Measurements from ENCODE around the gene TBC1D1. TPM values are rescaled to one million over a fixed set of nuclear protein-coding genes. Genes with fewer than 3 reads are reported as not detected.

TBC1D1 gene
- total RNA-seq, 4 donors from 2014 or later, result 111 to 176 (median 142) TPM

DNA sequence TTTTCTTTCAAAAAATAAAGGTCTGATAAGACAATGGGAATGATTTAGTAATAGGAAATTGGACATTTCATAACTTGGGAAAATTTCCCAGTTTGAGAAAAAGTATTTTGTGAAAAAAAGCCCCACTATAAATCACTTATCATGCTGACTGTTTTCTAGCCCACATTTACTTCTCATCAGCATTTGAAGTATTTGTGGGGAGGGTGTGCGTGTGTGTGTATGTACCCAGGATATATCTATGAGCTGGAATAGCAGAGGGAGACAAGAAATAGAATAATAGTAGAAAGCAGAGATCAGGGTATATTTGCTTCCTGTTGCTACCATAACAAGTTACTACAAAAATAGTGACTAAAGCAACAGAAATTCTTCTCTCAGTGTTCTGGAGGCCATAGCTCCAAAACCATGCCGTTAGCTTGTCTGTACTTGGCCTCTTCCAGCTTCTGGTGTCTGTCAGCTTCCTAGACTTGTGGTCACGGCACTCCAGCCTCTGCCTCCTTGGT is 209.1 kb downstream of the TBC1D1 start:
- H3K27ac ChIP-seq, result no peak overlapping the region
- H3K4me1 ChIP-seq, result no peaks in the 10 kb centered on the region
- TF ChIP-seq, protein P1, sequence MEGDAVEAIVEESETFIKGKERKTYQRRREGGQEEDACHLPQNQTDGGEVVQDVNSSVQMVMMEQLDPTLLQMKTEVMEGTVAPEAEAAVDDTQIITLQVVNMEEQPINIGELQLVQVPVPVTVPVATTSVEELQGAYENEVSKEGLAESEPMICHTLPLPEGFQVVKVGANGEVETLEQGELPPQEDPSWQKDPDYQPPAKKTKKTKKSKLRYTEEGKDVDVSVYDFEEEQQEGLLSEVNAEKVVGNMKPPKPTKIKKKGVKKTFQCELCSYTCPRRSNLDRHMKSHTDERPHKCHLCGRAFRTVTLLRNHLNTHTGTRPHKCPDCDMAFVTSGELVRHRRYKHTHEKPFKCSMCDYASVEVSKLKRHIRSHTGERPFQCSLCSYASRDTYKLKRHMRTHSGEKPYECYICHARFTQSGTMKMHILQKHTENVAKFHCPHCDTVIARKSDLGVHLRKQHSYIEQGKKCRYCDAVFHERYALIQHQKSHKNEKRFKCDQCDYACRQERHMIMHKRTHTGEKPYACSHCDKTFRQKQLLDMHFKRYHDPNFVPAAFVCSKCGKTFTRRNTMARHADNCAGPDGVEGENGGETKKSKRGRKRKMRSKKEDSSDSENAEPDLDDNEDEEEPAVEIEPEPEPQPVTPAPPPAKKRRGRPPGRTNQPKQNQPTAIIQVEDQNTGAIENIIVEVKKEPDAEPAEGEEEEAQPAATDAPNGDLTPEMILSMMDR (IDR thresholded peaks at IDR 0.05 in 4 of 5, conservative IDR thresholded peaks at IDR 0.05 in 1 of 5), result no peak
- TF ChIP-seq POLR2A (IDR thresholded peaks at IDR 0.05), result no peak
- H3K4me3 ChIP-seq, result no peak overlapping the region
- peaks cover 0 to 62% of the 10 kb centered on the region in 2 donors for H3K36me3 ChIP-seq
- DNase-seq, result no peak
- in situ Hi-C loops (cut with MboI; ENCODE audit: low sequenced_read_pairs in 4 of 4) (no loop called here), intact Hi-C loops (cut with DNase I; ENCODE audit: low total_unique reads) (no loop called here)
- H3K9me3 ChIP-seq, result no peaks in the 10 kb centered on the region
- no peaks in the 10 kb centered on the region for H3K27me3 ChIP-seq
- no peak for ATAC-seq

DNA sequence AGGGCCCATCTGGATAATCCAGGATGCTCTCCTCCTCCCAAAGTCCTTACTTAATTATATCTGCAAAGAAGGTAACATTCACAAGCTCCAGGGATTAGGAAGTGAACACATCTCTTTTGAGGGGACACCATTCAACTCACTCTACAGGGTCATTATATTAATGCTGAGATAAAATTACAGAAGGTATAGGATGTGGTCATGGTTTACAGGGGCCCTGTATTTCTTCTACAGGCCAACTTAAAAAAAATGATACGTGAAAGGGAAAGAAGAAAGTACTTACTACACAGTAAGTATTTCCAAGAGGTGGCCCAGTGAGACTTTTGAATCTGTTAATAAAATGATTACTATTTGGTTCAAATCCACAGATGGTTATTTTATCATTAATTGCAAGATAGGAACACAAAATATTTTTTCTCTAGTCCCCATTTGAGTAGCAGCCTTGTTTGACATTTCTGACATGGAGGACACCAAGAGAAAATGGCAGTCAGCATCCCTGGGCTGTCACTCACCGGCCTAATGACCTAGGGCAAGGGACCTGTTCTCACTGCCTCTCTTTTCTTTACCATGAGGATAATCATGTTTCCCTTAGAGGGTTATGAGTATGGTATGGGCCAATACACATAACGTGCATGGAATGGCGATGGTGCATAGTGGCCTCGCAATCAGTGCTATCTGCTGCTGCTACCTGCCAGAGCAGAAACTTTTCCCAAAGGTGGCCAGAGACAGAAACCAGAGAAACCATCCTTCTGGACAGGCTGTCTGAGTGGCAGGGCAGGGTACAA is 209.8 kb downstream of the TBC1D1 start:
- peaks cover 0 to 68% of the 10 kb centered on the region in 2 donors for H3K36me3 ChIP-seq
- ATAC-seq, result no peak
- no peak for DNase-seq
- intact Hi-C loops (cut with DNase I; ENCODE audit: low total_unique reads) (no loop called here), in situ Hi-C loops (cut with MboI; ENCODE audit: low sequenced_read_pairs in 4 of 4) (no loop called here)
- TF ChIP-seq, protein P1 (IDR thresholded peaks at IDR 0.05 in 4 of 5, conservative IDR thresholded peaks at IDR 0.05 in 1 of 5), result no peak
- no peak for TF ChIP-seq POLR2A (IDR thresholded peaks at IDR 0.05)
- no peaks in the 10 kb centered on the region for H3K9me3 ChIP-seq
- H3K27me3 ChIP-seq, result no peaks in the 10 kb centered on the region
- no peak overlapping the region for H3K4me3 ChIP-seq
- no peak overlapping the region for H3K27ac ChIP-seq
- H3K4me1 ChIP-seq, result no peaks in the 10 kb centered on the region

DNA sequence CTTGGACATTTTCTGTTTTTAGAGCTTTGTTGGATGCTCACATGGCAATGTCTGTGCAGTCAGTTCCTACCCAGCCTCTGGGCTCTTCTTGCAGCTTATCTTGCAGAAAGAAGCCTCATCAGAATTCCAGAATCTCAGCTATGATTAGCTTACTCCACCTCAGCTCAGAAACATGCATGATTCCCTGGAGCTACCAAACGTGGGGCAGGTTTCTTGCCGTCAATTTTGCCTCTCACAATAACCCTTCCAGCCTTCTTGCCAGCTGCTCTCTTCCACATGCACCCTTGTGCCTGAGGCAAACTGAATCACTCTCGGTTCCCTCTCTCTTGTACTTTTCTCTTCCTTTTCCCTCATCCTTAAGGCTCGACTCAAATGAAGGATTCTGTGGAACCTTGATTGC is 210.7 kb downstream of the TBC1D1 start:
- in situ Hi-C loops (cut with MboI; ENCODE audit: low sequenced_read_pairs in 4 of 4) (no loop called here), intact Hi-C loops (cut with DNase I; ENCODE audit: low total_unique reads) (no loop called here)
- ATAC-seq (no peak), DNase-seq (no peak)
- H3K36me3 ChIP-seq, result peaks cover 0 to 68% of the 10 kb centered on the region in 2 donors
- no peaks in the 10 kb centered on the region for H3K4me1 ChIP-seq
- H3K27ac ChIP-seq, result no peak overlapping the region
- H3K9me3 ChIP-seq, result no peaks in the 10 kb centered on the region
- H3K4me3 ChIP-seq, result no peak overlapping the region
- no peak for TF ChIP-seq POLR2A (IDR thresholded peaks at IDR 0.05)
- TF ChIP-seq, protein P1 (IDR thresholded peaks at IDR 0.05 in 4 of 5, conservative IDR thresholded peaks at IDR 0.05 in 1 of 5), result no peak
- no peaks in the 10 kb centered on the region for H3K27me3 ChIP-seq

DNA sequence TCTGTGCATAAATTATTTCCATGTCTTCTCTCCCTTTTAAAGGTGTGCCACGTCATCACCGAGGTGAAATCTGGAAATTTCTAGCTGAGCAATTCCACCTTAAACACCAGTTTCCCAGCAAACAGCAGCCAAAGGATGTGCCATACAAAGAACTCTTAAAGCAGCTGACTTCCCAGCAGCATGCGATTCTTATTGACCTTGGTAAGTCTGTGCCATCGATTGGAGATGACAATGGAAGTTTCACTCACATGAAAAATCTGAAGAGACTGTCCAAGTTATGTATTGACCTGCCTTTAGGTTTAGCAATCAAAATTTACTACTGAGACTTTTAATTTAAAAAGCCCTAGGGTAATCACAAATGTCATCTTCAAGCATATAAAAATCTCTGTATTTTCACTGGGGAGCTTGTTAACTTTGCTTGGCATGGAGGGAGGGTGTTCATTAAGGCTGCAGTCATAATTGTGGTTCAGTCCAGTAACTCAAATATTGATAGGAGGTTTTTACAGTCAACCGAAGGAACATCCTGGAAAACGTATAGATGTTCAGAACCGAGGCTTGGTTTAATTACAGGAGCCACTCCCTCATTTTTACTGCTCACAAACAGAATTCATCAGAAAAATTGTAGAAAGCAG is 212.2 kb downstream of the TBC1D1 start:
- DNase-seq (no peak), ATAC-seq (no peak)
- TF ChIP-seq, protein P1 (IDR thresholded peaks at IDR 0.05 in 4 of 5, conservative IDR thresholded peaks at IDR 0.05 in 1 of 5), result no peak
- no peak for TF ChIP-seq POLR2A (IDR thresholded peaks at IDR 0.05)
- intact Hi-C loops (cut with DNase I; ENCODE audit: low total_unique reads), result no loop called here
- peaks cover 0 to 67% of the 10 kb centered on the region in 2 donors for H3K36me3 ChIP-seq
- H3K27ac ChIP-seq, result no peak overlapping the region
- H3K27me3 ChIP-seq, result no peaks in the 10 kb centered on the region
- no peaks in the 10 kb centered on the region for H3K4me1 ChIP-seq
- H3K9me3 ChIP-seq, result no peaks in the 10 kb centered on the region
- in situ Hi-C loops (cut with MboI; ENCODE audit: low sequenced_read_pairs in 4 of 4), result no loop called here
- H3K4me3 ChIP-seq, result no peak overlapping the region
